MG63 (cell line): ENCODE data around the gene MRTFB. TPM values are rescaled to one million over a fixed set of nuclear protein-coding genes. Genes with fewer than 3 reads are reported as not detected.
A peak's percentile ranks its signal among the peaks of the same experiment; 100 is the strongest.

ENCODE experiments used
- DNase-seq: peaks from one replicate; pipeline ENCODE4 v3.0.0-alpha.2; 2020
- H3K27me3 ChIP-seq: fragments of 250-450 bp; sonication (Bioruptor Pico); 2 replicates; pipeline ENCODE4 v1.5.1; 2020; ENCODE audit warnings: mild to moderate bottlenecking, moderate library complexity
- H3K36me3 ChIP-seq: fragments of 250-450 bp; sonication (Bioruptor Pico); 2 replicates; pipeline ENCODE4 v1.5.1; 2020; ENCODE audit warnings: mild to moderate bottlenecking, moderate library complexity
- H3K4me3 ChIP-seq: fragments of 250-450 bp; sonication (Bioruptor Pico); 2 replicates; pipeline ENCODE4 v1.5.1; 2020; ENCODE audit warnings: mild to moderate bottlenecking, moderate library complexity
- H3K9me3 ChIP-seq: fragments of 250-450 bp; sonication (Bioruptor Pico); 2 replicates; pipeline ENCODE4 v1.5.1; 2020; ENCODE audit warnings: mild to moderate bottlenecking, moderate library complexity
- total RNA-seq: library from RNA; depleted of rRNA; stranded (reverse); fragments of >200 nt; shearing (Covaris generic); gene quantifications from 2 replicates; pipeline ENCODE4 v1.2.3, GENCODE V29; 2014; ENCODE audit warnings: low replicate concordance; rRNA removed

Gene MRTFB
- total RNA-seq, 1 experiment from 2014 or later, result 1.3 TPM

GRCh38 chr16:14309001-14309886 is 238.1 kb downstream of the MRTFB start:
- Histone ChIP-seq H3K9me3 (no peaks in the 10 kb centered on the region), H3K36me3 (peaks cover 32% of the 10 kb centered on the region), H3K27me3 (no peaks in the 10 kb centered on the region), H3K4me3 (no peak overlapping the region)
- no peak for DNase-seq

DNA sequence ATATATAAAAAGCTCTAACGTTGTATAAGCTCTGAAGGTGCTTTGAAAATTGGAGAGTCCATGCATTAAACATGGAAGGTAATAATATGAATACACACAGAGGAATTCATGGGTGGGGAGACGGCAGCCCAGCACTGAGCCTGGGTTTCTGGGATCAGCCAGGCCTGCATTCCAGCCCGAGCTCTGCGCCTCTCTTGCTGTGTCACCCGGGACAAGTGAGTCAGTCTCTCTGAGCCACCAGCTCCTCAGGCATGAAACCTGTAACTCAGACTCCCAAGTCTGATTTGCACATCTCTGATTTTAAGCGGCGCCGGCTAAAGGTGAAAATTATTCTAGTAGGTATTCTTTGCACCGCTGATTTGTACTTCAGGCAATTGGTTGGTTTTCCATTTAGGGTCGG is 238.8 kb downstream of the MRTFB start:
- peak; percentile 49 for DNase-seq
- H3K4me3 ChIP-seq, result no peak overlapping the region
- no peaks in the 10 kb centered on the region for H3K27me3 ChIP-seq
- H3K9me3 ChIP-seq, result no peaks in the 10 kb centered on the region
- peaks cover 32% of the 10 kb centered on the region for H3K36me3 ChIP-seq

DNA sequence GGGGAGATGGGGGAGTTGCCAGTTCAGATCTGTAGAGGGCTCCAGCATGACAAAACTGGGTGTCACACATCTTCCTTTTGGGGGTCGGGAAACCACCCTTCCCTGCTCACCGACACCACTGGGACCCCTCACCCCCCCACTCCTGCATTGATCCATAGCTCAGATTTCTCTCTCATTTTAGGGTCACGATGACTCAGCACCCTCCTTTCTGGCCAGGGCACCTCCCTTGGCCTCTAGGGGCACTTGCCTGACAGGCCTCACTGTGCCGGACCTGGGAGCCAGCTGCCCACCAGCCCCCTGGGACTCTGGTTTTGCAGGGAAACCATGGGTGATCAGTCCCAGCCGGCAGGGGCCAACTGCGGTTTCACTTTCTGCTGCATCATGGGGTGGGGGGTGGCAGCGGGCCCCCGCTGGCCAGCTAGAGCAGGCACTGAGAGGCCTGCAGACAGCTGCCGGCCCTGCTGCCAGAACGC is 239.4 kb downstream of the MRTFB start:
- H3K9me3 ChIP-seq, result no peaks in the 10 kb centered on the region
- no peaks in the 10 kb centered on the region for H3K27me3 ChIP-seq
- peaks cover 32% of the 10 kb centered on the region for H3K36me3 ChIP-seq
- no peak for DNase-seq
- H3K4me3 ChIP-seq, result no peak overlapping the region

DNA sequence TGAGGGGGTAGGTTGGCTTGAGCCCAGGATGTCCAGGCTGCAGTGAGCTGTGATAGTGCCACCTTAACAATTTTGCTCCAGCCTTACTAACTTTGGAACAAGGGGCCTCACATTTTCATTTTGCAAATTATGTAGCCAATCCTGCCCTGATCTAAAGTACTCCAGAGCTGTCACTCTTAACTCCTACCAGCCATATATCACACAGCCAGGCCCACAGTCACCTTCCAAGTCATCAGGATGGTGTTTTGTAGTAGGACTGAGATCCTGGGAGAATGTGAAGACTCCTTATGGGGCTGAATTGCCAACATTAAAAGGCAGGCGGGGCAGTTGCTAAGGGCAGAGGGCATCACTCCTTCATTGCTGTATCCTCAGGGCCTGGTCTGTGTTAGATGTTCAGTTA is 243.0 kb downstream of the MRTFB start:
- no peak for DNase-seq
- H3K9me3 ChIP-seq, result no peaks in the 10 kb centered on the region
- no peaks in the 10 kb centered on the region for H3K27me3 ChIP-seq
- H3K36me3 ChIP-seq, result peaks cover 23% of the 10 kb centered on the region
- H3K4me3 ChIP-seq, result no peak overlapping the region

DNA sequence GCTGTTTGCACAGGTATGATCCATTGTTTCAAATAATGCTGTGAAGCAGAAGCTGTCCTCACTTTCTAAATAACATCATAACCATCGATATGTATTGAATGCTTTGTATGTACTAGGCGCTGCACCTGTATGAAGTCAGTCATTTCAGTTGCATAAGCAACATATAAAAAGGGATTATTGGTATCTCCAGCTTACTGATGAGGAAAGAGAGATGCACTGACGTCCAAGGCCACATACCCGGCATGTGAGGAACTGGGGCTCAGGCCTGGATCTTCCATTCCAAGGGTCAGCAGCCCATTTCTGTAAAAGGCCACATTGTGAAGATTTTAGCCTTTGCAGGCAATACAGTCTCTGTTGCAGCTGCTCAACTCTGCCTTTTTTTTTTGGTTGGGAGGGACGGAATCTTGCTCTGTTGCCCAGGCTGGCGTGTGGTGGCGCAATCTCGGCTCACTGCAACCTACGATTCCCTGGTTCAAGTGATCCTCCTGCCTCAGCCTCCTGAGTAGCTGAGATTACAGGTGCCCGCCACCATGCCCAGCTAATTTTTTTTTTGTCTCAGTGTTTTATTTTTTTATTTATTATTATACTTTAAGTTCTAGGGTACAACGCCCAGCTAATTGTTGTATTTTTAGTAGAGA is 244.7 kb downstream of the MRTFB start:
- no peaks in the 10 kb centered on the region for H3K27me3 ChIP-seq
- no peaks in the 10 kb centered on the region for H3K9me3 ChIP-seq
- H3K36me3 ChIP-seq, result peaks cover 18% of the 10 kb centered on the region
- DNase-seq, result no peak
- H3K4me3 ChIP-seq, result no peak overlapping the region

Other genes starting within 250 kb of the MRTFB start
- 4.8 and 12.4 TPM in 2 replicates for gene ERCC4, start 151.2 kb upstream of the MRTFB start, total RNA-seq